Esophagus squamous epithelium (tissue), 4 donors: ENCODE data around the gene TRAP1.
A peak's percentile ranks its signal among the peaks of the same experiment; 100 is the strongest.

Experiments used
- POLR2A ChIP-seq, 4 donors: fragments of 450-650 bp; IDR thresholded peaks; one replicate each; pipeline ENCODE4 v1.6.1; 2017; ENCODE audit warnings: antibody characterized with exemption in 4 of 4, mild to moderate bottlenecking in 4 of 4, moderate library complexity in 3 of 4
- TF ChIP-seq, protein P1 (sequence below), 6 experiments: fragments of 450-650 bp in 4 of 6; fragments of 200-600 bp in 2 of 6; sonication (generic) in 2 of 6; IDR thresholded peaks; one replicate each; pipeline ENCODE4 v1.5.1; 2016 to 2019; ENCODE audit warnings: antibody characterized with exemption in 6 of 6, mild to moderate bottlenecking in 4 of 6, moderate library complexity in 4 of 6

DNA sequence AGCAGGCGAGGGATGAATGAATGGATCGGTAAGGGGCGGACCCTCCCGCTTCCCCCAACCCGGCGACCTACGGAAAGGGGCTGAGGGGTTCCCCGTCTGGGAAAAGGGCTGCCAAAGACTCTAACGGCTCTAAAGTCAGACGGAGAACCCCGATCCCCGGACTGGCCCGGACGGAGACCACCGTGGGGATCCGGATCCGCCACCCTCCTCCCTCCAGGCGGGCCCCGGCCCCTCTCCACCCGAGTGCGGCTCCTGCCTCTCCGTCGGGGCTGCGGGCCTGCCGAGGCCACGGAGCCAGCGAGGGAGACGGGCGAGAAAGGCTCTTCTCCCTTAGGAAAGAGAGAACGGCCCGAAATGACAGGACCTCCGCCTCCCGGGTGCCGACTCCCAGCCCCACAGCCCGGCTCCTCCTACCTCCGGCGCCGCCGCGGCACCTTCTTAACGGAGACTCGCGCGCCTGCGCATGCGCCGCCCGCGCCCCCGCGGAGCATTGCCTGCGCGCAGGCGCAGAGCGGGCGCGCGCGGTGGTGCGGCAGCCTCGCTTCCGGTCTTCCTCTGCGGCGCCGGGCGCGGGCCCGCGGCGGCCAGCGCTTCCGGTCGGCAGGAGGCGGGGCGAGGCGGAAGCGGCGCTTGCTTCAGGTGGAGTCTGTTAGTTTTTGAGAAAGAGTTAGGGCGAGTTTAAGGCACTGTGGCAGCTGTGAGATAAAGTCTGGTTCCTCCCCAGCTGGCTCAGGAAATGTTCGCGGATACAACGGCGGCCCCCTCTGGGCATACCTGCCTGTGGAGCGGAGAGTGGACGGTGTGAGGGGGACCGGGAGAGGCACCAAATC lies 106.0 kb downstream of the TRAP1 start, which contains the start of gene SLX4:
- peak in 3 of 4 donors; percentile 66 to 92 (median 86) for TF ChIP-seq POLR2A (IDR thresholded peaks at IDR 0.05)
- TF ChIP-seq, protein P1, sequence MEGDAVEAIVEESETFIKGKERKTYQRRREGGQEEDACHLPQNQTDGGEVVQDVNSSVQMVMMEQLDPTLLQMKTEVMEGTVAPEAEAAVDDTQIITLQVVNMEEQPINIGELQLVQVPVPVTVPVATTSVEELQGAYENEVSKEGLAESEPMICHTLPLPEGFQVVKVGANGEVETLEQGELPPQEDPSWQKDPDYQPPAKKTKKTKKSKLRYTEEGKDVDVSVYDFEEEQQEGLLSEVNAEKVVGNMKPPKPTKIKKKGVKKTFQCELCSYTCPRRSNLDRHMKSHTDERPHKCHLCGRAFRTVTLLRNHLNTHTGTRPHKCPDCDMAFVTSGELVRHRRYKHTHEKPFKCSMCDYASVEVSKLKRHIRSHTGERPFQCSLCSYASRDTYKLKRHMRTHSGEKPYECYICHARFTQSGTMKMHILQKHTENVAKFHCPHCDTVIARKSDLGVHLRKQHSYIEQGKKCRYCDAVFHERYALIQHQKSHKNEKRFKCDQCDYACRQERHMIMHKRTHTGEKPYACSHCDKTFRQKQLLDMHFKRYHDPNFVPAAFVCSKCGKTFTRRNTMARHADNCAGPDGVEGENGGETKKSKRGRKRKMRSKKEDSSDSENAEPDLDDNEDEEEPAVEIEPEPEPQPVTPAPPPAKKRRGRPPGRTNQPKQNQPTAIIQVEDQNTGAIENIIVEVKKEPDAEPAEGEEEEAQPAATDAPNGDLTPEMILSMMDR (IDR thresholded peaks at IDR 0.05) = peak in 3 of 6 experiments; percentile 9 to 60 (median 21)
